NCI-H69 (cell line): Measurements from ENCODE around the gene CFAP20DC.
"Not testable (repeated sequence)": the region's sequence is repeated elsewhere in the genome, so short reads cannot be mapped to it uniquely, and the experiment has no call there.

Experiments used
- DNase-seq: peaks from one replicate; lab custom pipeline; 2025; lab: John Stamatoyannopoulos, UW

The CFAP20DC gene

DNA sequence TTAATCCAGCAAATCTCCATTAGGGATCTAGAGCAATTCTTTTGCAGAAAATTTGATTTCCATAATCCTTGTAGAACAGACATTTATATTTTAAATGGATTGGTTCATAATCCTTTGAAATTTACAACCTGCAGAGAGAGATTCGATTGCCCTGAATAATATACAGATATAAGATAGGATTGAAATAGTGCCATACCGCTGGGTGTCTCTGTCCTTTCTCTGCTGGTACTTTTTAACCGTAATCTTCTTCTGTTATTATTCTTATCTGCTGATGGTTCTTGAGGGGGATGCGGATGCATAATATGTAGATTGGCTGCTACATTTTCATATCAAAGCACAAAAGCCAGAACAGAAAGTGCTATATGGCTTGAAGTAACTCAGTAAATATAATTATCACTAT is 182.2 kb downstream of the CFAP20DC start:
- DNase-seq = no peak

DNA sequence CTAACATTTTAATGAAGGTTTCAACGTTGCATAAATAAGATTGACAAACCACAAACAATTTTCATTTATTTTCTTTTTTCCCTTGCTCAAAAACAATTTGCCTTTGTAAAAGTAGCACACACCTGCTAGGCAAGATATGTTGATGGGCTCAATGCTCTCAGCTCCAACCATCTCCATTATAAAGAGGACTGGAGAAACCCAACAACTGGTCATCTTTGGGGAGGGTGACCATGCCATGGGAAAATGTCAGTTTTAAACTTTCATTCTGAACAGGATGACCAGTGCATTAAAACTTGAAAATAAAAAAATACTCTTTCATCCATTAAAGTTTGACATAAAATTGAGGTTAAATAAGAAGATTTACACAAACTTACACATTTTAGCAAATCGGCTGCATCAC is 183.7 kb downstream of the CFAP20DC start:
- no peak for DNase-seq

DNA sequence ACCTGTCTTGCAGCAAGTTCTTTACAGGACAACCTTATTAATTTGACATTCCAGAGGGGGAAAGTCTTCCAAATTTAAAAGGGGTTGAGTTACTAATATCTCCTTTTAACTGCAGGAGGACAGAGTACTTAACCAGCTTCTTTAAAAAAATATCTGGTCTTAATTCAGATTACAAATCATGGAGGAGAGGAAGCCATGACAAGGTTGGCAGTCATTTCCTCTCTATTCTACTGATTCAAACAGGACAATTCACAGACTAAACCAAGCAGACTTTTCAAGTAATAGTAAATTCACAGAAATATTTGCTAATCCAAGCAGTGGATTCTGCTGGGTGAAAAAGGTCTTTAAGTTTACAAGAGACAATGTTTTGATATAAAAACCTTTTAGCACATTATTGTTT is 185.3 kb downstream of the CFAP20DC start:
- DNase-seq = no peak

DNA sequence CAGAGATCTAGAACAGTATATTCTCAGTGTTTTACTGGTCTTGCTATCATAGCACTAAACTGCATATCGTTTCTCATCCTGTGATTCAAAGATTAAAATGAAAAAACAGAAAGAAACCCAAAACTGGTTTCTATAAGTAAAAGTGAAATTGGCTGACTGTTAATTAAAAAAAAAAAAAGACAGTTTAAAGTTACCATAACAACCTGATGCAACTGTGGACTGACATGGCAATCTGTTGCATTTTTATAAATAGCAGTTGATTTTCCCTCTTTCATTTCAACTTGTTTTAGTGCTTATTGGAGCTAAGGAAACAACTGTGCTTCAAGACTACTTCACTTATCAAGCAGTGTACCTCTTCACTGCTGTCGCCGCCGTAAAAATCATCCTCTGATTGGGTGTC is 186.6 kb downstream of the CFAP20DC start:
- DNase-seq = no peak

DNA sequence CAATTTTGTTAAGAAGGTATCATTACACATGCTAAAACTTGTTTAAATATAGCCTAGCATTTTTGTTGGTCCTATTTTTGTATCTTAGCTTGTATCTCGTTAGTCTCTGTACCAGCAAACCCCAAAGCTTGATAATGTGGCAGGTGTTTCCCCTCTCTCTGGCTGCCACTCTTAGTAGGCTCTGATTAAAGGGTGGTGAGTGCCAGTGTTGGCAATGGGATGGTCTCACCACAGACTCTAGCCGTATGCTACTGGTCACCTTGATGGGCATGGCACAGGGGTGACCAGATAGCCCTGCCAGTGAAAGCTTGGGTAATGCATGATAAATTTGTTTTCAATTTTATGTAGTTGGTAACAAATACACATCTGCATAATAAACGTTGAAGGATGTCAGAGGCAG is 188.3 kb downstream of the CFAP20DC start:
- DNase-seq = no peak

DNA sequence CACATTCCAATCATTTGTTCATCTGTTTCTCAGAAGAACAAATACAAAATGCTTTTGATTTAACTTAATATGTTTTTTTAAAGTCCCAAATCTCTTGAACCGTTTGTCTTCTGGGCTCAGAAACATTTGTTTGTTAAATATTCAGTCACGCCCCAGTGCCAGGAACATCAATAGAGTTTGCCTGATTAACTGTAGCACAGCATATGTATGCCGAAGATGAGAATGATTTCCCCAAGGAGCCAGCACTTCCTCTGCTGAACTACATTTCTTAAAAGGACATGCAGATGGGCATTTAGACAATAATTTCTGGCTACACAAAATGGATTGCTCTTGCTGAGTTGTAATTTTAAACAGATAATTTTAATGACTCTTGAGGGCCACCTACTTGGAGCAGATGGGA is 191.7 kb downstream of the CFAP20DC start:
- peak; percentile 80 for DNase-seq

DNA sequence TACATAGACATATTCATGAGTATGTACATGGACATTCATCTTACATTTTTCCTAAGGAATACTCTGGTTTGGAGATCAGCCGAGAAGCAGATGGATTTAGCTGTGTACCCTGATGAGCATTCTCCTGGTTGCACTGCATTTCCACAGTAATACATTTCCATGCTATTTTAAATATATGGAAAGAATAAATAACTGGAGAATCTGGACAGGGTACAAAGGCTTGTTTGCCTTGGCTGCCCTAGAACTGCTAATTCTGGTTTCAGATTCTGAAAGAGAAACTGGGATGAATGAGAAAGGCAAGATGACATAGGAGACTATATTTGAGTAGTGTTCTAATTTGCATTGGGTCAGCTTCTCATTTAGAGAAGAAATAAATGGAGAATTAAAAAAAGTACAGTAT is 192.4 kb downstream of the CFAP20DC start:
- peak; percentile 49 for DNase-seq

DNA sequence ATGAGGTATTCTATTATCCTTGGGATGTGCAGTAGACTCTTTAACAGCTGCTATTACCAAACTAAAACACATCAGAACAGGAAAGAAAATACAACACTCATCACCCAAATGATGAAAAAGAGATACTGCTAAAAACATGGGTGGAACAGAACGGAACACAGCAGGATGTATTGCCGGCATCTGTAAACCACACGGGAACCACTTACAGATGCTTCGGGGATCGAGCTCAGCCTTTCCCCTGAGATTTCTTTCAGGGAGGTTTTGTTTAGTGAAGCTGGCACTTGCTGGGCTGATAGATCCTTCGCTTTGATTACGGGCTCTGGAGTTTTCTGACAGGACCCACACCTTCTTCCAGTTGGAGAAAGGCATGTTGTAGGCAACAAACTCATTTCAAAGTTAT is 201.0 kb downstream of the CFAP20DC start:
- DNase-seq = no peak

DNA sequence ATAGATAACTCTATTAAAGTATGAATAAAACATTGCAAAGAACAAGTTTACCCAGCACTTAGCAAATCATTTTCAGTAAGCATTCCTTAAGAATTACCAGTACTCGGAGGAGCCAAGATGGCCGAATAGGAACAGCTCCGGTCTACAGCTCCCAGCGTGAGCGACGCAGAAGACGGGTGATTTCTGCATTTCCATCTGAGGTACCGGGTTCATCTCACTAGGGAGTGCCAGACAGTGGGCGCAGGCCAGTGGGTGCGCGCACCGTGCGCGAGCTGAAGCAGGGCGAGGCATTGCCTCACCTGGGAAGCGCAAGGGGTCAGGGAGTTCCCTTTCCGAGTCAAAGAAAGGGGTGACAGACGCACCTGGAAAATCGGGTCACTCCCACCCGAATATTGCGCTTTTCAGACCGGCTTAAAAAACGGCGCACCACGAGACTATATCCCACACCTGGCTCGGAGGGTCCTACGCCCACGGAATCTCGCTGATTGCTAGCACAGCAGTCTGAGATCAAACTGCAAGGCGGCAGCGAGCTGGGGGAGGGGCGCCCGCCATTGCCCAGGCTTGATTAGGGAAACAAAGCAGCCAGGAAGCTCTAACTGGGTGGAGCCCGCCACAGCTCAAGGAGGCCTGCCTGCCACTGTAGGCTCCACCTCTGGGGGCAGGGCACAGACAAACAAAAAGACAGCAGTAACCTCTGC is 207.6 kb downstream of the CFAP20DC start:
- DNase-seq = not testable (repeated sequence)

DNA sequence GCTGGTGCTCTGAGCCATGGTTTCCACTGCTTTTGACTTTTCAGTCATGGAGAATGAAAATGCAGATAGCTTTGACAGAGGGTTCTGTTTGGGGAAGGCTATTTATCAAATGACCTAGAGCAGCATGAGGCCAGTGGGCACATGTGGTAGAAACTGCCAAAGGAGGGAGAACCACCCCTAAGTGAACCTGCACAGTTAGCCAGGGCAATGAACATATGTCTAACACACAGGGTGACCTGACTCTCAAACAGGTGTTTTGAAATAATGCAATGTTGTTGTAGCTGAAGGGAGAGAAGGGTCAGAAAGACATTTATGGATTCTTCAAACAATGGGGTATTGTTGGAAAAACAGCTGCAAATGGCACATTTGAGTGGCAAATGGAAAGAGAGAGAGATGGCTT is 208.9 kb downstream of the CFAP20DC start:
- peak; percentile 75 for DNase-seq

DNA sequence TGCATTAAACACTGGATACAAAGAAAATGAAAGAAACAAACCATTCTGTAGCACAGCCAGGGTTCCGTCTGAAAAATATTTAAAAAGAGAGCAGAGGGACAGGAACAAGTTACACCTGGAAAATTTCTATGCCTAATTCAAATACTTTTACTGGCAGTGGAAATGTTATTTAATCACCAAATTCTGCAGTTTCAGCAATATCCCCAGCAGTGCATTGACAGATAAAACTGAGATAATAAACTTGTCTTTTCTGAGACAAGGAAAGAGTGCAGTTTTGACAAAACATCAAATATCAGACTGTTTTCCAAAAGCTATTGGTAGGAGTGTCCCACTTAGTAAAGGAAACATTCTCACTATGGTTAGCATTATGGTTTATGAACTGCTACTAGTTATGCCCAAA is 209.9 kb downstream of the CFAP20DC start:
- DNase-seq = no peak

DNA sequence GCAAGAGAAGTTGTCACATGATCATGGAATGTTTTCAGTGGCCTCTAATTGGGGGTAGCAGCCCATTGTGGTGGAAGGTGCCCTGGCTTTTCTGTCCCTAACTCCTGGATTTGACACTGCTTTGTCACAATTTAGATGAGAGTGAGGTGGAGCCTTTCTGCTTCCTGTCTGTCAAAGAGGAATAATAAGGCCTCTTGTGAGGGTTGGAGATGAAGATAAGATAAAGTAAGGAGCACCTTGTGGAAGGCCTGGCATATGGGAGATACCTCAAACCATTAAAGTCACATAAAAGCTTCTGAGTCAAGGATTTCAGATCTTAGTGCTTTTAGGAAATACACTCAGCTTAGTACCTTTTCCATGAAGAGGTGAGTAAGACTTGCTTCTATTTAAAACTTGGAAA is 210.6 kb downstream of the CFAP20DC start:
- no peak for DNase-seq

DNA sequence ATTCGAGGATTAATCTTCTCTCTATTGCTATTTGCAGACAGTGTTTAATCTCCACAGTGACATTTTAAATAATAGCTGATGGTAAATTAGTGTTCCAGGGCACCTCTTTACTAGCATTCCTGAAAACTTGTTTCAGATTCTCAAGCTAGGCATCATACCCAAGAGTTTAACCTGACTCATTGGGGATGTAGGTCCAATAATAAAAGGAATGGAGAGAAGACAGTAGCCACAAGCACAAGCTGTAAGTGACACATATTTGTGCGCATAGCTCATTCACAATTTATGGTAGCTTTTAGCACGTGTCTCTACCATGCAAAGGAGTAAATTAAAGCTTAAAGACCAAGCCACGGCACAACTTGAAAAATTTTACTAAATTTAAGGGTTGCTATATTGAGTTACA is 212.0 kb downstream of the CFAP20DC start:
- DNase-seq = no peak

DNA sequence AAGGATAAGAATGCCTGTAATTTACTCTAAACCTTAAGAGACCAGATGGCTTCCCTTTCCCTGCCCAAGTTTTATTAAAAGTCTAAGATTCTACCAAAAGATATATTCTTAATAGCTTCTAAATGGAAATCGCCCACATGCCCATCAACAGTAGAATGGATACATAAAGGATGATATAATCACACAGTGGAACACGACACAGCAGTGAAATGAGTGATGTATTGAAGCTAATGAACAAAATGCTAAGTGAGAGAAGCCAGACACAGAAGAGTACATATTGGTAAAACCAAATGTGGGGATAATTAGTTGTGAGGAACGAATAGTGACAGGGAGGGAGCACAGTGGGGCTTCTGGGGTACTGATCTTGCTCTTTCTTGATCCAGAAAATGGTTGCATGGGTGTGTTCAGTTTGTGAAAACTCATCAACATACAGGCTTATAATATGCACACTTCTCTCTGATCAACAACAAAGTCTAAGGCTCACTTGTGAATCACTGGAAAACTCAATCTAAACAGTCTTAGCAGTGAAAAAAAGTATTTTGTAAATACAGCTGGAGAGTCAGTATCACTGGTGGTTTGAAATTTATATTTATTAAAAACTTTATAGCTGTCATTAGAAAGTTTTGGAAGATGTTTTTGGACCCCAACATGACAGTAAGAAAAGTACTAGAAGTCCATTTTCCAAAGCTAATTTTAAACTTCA is 212.5 kb downstream of the CFAP20DC start:
- no peak for DNase-seq

DNA sequence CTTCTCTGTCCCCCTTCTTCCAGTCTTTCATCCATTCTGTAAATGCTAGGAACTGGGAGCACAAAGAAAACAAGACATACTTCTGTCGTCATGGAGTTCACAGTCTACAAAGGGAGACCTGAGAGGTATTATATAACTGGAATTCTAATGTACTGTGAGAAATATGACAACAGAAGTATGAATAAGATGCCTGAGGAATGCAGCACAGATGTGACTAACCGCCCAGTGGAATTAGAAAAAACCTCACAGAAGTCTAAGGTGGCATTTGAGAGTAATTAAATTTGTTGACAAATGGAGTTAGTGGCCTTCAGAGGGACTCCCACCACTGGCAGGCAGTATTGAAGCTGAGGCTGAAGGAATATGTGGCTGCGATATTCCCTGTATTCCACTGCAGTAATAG is 214.7 kb downstream of the CFAP20DC start:
- no peak for DNase-seq

DNA sequence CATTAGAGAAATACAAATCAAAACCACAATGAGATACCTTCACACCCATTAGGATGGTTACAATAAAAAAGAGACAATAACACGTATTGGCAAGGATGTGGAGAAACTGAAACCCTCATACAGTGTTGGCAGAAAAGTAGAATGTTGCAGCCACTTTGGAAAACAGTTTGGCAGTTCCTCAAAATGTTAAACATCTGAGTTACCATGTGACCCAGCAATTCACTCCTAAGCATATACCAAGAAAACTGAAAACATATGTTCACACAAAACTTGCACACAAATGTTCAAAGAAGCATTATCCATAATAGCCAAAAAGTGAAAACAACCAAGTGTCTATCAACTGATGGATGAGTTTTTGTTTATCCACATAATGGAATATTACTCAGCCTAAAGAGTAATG is 216.3 kb downstream of the CFAP20DC start:
- DNase-seq = no peak

DNA sequence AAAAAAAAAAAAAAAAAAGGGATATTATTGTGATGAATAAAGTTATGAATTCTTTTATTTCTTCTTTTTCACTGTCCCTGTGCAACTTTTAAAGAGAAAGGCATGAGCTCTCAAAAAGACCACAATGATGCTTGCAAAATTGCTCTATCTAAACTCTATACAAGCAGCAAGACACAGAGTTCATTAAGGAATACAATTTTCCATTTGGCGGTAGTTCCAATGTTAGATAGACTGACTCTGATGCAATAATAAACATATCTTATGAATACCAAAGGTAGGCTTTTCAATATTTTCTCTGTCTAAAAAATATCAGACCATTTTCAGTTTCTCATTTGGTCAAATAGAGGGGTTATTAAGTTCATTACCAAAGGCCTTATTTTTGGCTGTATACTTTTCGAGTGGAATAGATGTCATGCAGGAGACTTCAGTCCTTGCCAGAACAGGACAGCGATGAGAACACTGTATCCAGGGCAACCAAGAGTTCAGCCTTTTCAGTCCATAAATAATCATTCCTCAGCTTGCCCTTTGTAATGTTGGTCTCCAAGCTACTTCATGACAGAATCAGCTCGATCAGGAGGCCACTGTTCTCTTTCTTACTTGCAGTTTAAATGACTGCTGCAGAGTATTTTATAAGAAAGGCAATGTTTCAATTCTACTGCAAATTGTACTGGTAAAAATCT is 220.4 kb downstream of the CFAP20DC start:
- no peak for DNase-seq

DNA sequence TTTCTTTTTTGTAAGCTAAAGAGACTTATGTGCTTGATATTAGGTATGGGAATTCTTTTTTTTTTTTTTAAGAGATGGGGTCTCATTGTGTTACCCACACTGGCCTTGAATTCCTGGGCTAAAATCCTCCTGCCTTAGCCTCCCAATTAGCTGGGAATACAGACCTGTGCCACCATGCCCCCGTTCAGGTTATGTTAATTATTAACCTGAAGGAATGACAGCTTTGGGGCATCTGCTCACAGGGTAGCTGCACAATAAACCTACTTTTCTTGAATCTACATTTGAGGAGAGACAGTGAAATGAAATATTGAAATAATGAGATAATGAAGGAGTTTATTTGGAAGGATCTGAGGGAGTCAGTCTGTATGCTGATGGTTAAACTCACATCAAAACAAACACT is 225.0 kb downstream of the CFAP20DC start:
- no peak for DNase-seq

DNA sequence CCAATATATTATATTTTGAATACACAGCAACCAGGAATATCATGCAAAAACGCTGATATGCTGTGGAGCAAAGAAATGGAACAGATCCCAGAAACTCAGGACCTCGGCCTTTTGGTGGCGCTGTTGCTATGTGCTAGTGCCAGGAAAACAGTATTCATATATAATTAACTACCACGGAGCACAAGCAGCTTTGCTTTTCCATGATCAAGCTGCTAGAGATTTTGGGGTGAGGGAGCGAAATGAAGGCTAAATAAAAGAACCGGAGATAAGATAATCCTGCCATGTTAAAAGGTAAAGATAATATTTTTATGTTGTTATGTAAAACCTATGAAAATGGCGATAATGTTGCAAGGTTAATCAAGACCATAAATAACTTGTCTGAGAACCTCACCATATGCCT is 225.5 kb downstream of the CFAP20DC start:
- peak; percentile 74 for DNase-seq

DNA sequence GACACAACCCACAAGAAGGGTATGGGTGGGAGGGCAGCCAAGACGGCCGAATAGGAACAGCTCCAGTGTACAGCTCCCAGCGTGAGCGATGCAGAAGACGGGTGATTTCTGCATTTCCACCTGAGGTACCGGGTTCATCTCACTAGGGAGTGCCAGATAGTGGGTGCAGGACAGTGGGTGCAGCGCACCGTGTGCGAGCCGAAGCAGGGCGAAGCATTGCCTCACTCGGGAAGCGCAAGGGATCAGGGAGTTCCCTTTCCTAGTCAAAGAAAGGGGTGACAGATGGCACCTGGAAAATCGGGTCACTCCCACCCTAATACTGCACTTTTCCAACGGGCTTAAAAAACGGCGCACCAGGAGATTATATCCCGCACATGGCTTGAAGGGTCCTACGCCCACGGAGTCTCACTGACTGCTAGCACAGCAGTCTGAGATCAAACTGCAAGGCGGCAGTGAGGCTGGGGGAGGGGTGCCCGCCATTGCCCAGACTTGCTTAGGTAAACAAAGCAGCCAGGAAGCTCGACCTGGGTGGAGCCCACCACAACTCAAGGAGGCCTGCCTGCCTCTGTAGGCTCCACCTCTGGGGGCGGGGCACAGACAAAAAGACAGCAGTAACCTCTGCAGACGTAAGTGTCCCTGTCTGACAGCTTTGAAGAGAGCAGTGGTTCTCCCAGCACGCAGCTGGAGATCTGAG is 243.1 kb downstream of the CFAP20DC start:
- DNase-seq = not testable (repeated sequence)

DNA sequence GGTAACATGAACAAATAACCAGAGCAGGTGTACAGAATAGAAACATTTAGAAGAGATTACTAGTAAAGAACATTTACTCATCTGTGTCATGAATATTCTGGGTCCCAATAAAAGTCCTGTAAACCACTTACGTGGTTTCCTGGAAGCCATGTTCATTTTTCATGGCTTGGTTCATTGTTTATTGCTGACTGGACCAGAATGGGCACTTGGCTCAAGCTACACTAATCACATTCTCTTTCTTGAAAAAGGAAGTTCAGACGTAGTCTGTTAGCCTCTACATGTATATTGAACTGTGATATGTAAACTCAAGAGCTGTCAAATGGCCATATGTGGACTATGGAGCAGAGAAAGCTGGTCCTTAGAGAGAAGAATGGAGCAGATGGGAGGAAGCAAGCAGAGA is 244.9 kb downstream of the CFAP20DC start:
- no peak for DNase-seq

DNA sequence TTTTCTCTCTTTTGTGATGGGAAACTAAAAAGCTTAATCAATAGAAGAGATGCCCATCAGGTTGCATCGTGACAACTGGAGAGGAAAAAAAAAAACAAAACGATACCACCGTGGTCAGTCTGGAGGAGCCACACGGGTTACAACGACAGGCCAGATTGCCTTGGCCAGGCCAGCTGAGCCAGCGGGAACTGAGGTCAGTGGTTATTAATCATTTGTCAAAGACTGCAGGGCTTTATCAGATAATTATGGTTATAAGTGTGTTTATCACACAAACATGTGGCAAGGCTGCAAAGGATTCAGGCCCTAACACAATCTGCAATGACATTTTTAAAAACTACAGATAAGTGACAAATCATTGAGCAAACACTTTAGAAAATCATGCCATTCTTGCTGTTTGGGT is 248.3 kb downstream of the CFAP20DC start:
- no peak for DNase-seq

DNA sequence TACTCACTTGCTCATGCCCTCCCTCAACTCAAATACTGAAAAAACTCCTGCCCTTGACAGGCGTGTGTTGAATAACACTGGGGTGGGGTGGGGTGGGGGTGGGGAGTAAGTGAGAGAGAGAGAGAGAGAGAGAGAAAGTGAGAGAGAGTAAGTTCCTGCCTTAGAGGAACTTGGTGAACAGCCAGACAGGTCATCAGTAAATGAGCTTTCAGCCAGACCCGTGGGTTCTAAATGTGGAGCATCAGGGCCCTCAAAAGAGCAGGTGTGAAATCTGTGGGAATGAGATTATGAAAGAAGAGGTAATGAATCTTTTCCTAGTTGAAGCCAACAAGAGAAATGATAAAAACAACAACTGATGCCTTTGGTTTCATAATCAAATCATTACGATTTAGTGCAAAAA is 248.9 kb downstream of the CFAP20DC start:
- no peak for DNase-seq
